ENCODE measurements around the gene AIMP1.

- TF ChIP-seq CTCF (IDR thresholded peaks at IDR 0.05): no peak
- TF ChIP-seq EP300 (IDR thresholded peaks at IDR 0.05): no peak
Observed at GRCh38 chr4:106329041-106329618, 12.8 kb downstream of the AIMP1 start.

All from ovary (tissue), 3 donors.